GM18519 (cell line): Measurements from ENCODE around the gene RAPH1.
"Not testable (repeated sequence)": the region's sequence is repeated elsewhere in the genome, so short reads cannot be mapped to it uniquely, and the experiment has no call there.

Source experiments
- ATAC-seq: cut with Tn5 transposase; IDR thresholded peaks from one replicate; pipeline ENCODE4 v1.9.1; 2021; ENCODE audit warnings: mild to moderate bottlenecking, moderate library complexity; ENCODE audit not compliant: unreplicated experiment, low FRiP score

The RAPH1 gene

DNA sequence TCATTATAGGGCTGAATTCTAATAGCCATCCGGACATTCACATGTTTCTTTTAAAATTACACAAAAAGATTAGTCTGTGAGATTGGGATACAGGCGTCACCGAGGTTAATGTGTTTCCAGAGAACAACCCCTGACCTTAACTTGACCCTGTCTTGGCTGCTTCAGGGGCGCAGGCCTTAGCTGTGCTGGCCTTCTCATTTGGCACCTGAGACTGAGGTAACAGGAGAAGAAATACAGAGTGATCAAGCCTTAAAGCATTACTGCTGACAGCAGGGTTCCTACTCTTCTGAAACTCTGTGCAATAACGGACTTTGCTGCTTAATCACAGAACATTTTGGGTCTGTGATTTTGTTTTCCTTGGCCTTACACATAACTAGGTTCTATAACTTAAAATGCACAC, 92.6 kb downstream of the RAPH1 start:
- no peak for ATAC-seq

GRCh38 chr2:203441463-203441862, 93.6 kb downstream of the RAPH1 start:
- ATAC-seq, result no peak

GRCh38 chr2:203440671-203441070, 94.4 kb downstream of the RAPH1 start:
- no peak for ATAC-seq

GRCh38 chr2:203438528-203438927, 96.6 kb downstream of the RAPH1 start:
- ATAC-seq, result no peak

DNA sequence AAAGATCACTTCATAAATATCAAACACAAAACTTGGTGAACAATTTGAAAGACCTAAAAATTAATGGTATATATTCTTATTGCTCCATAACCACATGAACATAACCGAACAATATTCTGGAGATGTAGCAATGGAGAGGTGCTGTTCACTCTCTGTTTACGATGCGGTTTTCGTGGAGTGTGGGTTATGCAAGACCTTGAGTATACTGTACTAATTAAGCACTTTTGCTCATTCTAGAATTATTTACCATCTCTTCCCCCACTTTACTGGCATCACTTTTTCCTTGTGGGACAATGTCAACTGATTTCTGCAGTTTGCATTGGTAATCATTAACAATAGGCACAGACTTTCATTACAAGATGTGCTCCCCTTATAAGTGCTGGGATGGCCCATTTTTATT, 97.6 kb downstream of the RAPH1 start:
- ATAC-seq, result no peak

- no peak for ATAC-seq
Observed at GRCh38 chr2:203436496-203436895, 98.6 kb downstream of the RAPH1 start.

DNA sequence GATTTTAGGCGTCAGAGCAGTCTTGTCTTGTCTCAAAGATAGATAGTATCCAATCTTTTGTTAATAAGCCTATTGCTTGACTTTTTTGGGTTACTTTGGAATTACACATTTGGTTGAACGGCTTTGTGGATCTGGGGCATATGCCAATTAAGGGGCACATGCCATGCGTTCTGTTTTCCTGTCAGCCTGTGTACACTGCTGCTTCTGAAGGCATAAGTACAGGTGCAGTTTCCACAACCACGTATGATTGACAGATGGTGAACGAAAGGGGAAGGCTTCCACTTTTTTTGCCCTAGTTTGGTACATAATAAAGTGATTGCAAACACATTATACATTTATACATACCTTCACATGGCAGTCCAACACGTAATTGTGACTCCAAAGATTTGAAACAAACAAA, 102.3 kb downstream of the RAPH1 start:
- no peak for ATAC-seq

GRCh38 chr2:203431391-203432185, 103.5 kb downstream of the RAPH1 start:
- no peak for ATAC-seq

DNA sequence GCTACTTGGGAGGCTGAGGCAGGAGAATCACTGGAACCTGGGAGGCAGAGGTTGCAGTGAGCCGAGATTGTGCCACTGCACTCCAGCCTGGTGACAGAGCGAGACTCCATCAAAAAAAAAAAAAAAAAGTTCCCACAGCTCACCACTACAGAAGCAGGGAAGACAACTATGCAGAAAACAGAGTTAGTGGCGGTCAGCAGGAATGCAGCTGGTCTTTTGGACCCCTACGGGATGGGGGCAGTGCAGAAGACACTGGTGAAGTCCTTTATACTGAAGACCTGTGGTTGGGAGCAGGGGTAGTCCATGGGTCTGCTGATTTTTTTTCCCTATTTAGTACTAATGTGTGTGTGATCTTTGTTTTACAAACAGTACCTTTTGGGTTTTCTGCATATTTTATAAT, 105.5 kb downstream of the RAPH1 start:
- ATAC-seq, result not testable (repeated sequence)

DNA sequence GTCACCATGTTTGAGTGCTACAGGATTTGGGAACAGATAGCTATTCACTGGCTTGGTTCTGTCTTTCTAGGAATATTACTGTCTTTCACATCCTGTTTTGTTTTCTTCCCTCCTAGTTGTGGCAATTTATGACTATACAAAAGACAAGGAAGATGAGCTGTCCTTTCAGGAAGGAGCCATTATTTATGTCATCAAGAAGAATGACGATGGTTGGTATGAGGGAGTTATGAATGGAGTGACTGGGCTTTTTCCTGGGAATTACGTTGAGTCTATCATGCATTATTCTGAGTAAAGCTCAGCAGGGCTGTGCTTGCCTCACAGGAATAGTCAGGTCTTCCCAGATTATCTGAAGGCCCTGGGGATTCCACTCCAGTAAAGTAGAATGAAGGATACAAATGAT, 108.0 kb downstream of the RAPH1 start:
- ATAC-seq, result no peak

- no peak for ATAC-seq
Observed at GRCh38 chr2:203418271-203418670, 116.8 kb downstream of the RAPH1 start.

DNA sequence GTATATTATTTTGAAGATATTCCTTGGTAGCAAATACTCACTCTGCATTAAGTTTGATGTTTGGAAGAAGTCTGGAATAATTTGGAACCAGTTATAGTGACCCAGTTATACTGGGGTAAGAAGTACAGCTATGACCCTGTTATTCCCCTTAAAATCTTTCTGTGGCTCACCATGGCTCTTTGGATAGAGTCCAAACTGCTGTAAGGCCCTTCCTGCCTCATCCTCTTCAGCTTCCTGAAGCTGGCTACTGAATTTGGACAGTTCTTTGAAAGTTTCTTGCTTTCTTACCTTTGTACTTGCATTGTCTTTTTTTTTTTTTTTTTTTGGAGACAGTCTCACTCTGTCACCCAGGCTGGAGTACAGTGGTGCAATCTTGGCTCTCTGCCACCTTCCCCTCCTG, 121.3 kb downstream of the RAPH1 start:
- ATAC-seq, result no peak

- ATAC-seq, result no peak
Observed at GRCh38 chr2:203412546-203413331, 122.4 kb downstream of the RAPH1 start.

- ATAC-seq, result no peak
Observed at GRCh38 chr2:203407496-203407895, 127.6 kb downstream of the RAPH1 start.

DNA sequence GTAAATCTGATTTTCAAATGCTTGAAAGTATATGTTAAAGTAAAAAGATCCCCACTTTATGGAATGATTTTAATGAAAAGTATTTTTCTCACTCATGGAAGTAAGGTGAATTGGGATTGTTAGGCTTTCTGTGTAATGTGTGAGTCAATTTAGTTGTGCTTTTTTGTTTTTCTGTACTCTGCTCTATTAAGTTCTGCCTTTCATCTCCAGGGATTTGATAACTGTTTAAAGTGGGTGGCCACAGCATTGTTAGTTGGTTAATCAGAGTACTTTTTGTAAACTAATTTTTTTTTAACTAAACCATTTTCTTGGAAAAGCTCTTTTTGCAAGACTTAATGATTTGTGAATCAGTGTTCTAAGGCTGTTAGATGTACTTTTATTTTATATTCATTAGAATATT, 130.1 kb downstream of the RAPH1 start:
- ATAC-seq, result no peak

DNA sequence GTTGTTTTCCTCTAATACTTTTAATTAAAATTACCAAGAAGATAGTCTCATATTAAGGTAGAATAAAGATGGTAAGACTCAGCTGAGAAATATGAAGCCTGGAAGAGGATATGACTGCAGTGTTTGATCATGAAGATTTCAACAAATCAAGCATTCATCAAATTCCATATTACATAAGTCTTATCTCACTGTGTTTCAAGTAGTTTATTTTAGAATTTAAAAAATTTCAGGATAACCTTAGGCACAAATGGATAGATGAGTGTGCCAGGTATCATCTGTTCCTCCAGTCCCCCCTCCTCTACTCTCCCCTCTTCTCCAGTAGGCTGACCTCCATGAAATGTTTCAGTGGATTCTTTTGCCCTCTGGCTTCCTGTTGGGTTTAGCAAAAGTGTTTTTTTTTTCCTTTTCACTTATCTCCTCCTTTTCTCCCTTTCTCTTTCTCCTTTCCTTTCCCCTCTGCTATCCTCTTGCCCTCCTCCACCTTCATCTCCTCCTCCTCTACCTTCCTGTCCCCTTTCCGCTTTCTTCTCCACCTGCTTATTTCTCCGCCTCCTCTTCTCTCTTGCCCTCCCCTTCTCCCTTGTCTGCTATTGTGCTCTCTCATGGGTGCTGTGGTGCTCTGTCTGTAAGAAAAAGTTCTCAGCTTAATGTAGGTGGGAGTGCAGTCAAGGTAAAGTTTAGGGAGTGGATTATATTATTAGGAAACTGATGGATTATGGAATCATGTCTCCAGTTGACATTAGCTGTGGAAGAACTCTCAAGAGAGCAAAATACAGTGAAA, 134.1 kb downstream of the RAPH1 start:
- ATAC-seq, result no peak

GRCh38 chr2:203399031-203399430, 136.1 kb downstream of the RAPH1 start:
- no peak for ATAC-seq

GRCh38 chr2:203396667-203397066, 138.4 kb downstream of the RAPH1 start:
- no peak for ATAC-seq

GRCh38 chr2:203395858-203396257, 139.2 kb downstream of the RAPH1 start:
- no peak for ATAC-seq

DNA sequence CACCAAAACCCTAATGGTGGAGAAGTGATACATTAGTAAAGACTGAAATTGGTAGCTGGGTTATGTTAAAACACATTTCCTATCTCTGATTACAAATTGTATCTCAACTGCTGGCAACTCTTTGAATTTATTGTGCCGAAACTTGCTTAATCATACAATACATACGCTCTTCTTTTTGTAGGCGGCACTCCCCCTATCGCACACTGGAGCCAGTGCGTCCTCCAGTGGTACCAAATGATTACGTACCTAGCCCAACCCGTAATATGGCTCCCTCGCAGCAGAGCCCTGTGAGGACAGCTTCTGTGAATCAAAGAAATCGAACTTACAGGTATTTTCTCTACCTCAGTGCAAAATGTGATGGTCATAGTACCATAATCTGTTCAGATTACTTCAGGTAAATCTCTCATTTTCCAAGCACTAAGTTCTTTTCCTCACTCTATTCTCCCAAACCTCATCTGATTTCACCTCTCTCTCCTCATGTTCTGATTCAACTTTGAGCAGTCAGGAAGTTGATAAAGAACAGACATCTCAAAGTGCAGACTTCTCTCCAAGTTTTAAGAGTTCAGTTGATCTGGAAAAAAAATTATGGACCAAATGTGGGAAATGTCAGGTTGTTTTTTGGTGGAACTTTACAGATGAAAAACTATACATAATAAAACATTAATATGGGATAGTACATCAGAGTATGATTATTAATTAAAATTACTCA, 140.4 kb downstream of the RAPH1 start:
- no peak for ATAC-seq
